Left lung (tissue), 10 donors: ENCODE data around the gene MYL9. TPM values are rescaled to one million over a fixed set of nuclear protein-coding genes. Genes with fewer than 3 reads are reported as not detected.

Source experiments
- ATAC-seq: fragments of 200-7000 bp; cut with Tn5 transposase; one replicate; pipeline ENCODE4 v1.9.1; 2020; ENCODE audit warnings: moderate library complexity
- DNase-seq, 4 donors: peaks; one replicate each; pipeline ENCODE4 v3.0.0-alpha.2; 2013 to 2020
- H3K27ac ChIP-seq, 2 donors: fragments of 200-600 bp; sonication (generic) in 1 of 2; one replicate each; pipeline versions ENCODE4 v1.5.0 to v1.8.0; 2020 to 2021
- H3K27me3 ChIP-seq, 2 donors: fragments of 200-600 bp; sonication (generic) in 1 of 2; one replicate each; pipeline versions ENCODE4 v1.5.0 to v1.8.0; 2020 to 2021
- H3K36me3 ChIP-seq, 2 donors: fragments of 200-600 bp; sonication (generic) in 1 of 2; one replicate each; pipeline versions ENCODE4 v1.5.0 to v1.8.0; 2020 to 2021
- H3K4me1 ChIP-seq, 2 donors: fragments of 200-600 bp; one replicate each; pipeline ENCODE4 v1.8.0; 2021
- H3K4me3 ChIP-seq, 2 donors: fragments of 200-600 bp; sonication (generic) in 1 of 2; one replicate each; pipeline versions ENCODE4 v1.5.0 to v1.8.0; 2020 to 2021; ENCODE audit warnings: mild to moderate bottlenecking in 1 of 2
- H3K9me3 ChIP-seq, 2 donors: fragments of 200-600 bp; sonication (generic) in 1 of 2; one replicate each; pipeline versions ENCODE4 v1.5.0 to v1.8.0; 2020 to 2021
- intact Hi-C, 2 donors: fragments of 100-400 bp; cut with DNase I; formaldehyde crosslinking; loops; one replicate each; pipeline versions ENCODE4 v1.11.2 to v1.14.2; 2022
- polyA plus RNA-seq, 6 donors: library from polyadenylated mRNA; unstranded; fragments of 120-200 nt; gene quantifications; one replicate each; pipeline ENCODE4 v1.2.1, GENCODE V29; 2013; ENCODE audit not compliant: insufficient read length in 6 of 6
- total RNA-seq, 2 donors: library from RNA; stranded (reverse); fragmentation: NEBNext Ultra II Directional; extraction: Animal tissue kit (Norgen Biotek cat#: 25700); gene quantifications; one replicate each; pipeline ENCODE4 v1.2.1, GENCODE V29; 2021
- TF ChIP-seq, protein P1 (sequence below), 2 donors: fragments of 200-600 bp; sonication (generic) in 1 of 2; IDR thresholded peaks; one replicate each; pipeline versions ENCODE4 v1.5.0 to v1.8.0; 2021; ENCODE audit warnings: antibody characterized with exemption in 2 of 2
- donor health status: DM: no; HTN: yes; CAD: no.
- donor health status: DM: no; HTN: no; CAD: no.

Gene MYL9
- total and polyA plus RNA-seq, 8 donors, result 198 to 348 (median 278) TPM

DNA sequence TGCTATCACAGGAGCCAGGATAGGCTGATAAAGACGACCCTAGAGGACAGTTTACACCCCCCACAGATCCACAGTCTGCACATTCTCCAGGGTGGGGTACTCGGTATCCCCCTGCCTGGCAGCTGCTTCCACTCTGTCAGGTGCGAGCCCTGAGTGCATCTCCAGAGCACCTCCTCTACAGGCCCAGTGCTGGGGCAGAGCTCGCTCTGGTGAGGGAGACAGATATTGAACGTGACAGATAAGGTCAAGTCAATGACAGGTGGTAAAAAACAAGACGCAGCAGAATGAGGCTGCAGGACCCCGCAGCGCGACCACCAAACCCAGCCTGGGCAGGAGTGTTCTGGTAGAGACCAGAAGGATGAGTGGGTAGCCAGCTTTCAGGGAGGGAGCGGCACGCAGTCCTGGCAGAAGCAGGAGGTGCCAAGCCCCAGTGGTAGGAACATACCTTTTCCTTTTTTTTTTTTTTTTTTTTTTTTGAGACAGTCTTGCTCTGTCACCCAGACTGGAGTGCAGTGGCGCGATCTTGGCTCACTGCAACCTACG lies 12.4 kb upstream of the MYL9 start:
- intact Hi-C loops, result no loop called here
- Histone ChIP-seq H3K27ac (no peak overlapping the region), H3K4me1 (no peaks in the 10 kb centered on the region), H3K36me3 (peaks cover 0 to 50% of the 10 kb centered on the region in 2 donors), H3K4me3 (no peak overlapping the region), H3K27me3 (no peaks in the 10 kb centered on the region), H3K9me3 (no peaks in the 10 kb centered on the region)
- TF ChIP-seq, protein P1, sequence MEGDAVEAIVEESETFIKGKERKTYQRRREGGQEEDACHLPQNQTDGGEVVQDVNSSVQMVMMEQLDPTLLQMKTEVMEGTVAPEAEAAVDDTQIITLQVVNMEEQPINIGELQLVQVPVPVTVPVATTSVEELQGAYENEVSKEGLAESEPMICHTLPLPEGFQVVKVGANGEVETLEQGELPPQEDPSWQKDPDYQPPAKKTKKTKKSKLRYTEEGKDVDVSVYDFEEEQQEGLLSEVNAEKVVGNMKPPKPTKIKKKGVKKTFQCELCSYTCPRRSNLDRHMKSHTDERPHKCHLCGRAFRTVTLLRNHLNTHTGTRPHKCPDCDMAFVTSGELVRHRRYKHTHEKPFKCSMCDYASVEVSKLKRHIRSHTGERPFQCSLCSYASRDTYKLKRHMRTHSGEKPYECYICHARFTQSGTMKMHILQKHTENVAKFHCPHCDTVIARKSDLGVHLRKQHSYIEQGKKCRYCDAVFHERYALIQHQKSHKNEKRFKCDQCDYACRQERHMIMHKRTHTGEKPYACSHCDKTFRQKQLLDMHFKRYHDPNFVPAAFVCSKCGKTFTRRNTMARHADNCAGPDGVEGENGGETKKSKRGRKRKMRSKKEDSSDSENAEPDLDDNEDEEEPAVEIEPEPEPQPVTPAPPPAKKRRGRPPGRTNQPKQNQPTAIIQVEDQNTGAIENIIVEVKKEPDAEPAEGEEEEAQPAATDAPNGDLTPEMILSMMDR (IDR thresholded peaks at IDR 0.05), result no peak
- no peak for DNase-seq
- no peak for ATAC-seq

DNA sequence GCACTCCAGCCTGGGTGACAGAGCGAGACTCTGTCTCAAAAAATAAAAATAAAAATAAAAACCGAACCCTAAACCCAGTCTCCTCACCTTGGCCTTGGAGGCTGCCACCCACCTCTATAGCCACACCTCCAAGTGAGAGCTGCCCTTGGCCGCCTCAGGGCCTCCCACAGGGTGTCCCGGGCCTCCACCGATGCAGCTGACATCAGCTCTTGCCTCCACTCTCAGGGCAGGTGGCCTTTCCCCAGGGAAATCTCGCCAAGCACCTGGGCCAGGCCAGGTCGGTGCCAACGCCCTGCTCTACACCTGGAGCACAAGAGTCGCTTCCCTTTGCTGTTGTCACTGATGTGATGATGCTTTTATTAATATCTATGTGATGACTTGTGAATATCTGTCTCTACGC lies 8.9 kb upstream of the MYL9 start:
- H3K4me1 ChIP-seq, result no peaks in the 10 kb centered on the region
- H3K4me3 ChIP-seq, result no peak overlapping the region
- ATAC-seq, result no peak
- peaks cover 0 to 16% of the 10 kb centered on the region in 2 donors for H3K36me3 ChIP-seq
- DNase-seq, result no peak
- H3K27me3 ChIP-seq, result no peaks in the 10 kb centered on the region
- no peak overlapping the region for H3K27ac ChIP-seq
- intact Hi-C loops, result no loop called here
- TF ChIP-seq, protein P1 (IDR thresholded peaks at IDR 0.05), result no peak
- no peaks in the 10 kb centered on the region for H3K9me3 ChIP-seq

DNA sequence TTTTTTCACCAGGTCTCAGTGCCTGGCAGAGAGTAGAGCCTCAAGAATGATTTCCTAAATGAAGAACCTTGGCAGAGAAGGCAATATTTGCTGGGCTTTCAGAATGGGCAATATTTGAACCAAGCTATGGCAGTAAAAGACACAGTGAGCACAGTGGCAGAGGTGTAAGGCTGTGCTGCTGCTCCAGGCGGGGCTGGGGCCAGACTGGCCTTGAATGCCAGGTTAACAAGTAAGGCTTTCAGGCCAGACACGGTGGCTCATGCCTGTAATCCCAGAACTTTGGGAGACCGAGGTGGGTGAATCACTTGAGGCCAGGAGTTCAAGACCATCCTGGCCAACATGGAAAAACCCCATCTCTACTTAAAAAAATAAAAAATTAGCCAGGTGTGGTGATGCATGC lies 8.5 kb upstream of the MYL9 start:
- H3K27me3 ChIP-seq, result no peaks in the 10 kb centered on the region
- TF ChIP-seq, protein P1 (IDR thresholded peaks at IDR 0.05), result no peak
- ATAC-seq, result no peak
- no peak overlapping the region for H3K27ac ChIP-seq
- H3K4me3 ChIP-seq, result no peak overlapping the region
- H3K9me3 ChIP-seq, result no peaks in the 10 kb centered on the region
- no peak for DNase-seq
- H3K4me1 ChIP-seq, result no peaks in the 10 kb centered on the region
- intact Hi-C loops, result no loop called here
- H3K36me3 ChIP-seq, result peaks cover 0 to 11% of the 10 kb centered on the region in 2 donors

DNA sequence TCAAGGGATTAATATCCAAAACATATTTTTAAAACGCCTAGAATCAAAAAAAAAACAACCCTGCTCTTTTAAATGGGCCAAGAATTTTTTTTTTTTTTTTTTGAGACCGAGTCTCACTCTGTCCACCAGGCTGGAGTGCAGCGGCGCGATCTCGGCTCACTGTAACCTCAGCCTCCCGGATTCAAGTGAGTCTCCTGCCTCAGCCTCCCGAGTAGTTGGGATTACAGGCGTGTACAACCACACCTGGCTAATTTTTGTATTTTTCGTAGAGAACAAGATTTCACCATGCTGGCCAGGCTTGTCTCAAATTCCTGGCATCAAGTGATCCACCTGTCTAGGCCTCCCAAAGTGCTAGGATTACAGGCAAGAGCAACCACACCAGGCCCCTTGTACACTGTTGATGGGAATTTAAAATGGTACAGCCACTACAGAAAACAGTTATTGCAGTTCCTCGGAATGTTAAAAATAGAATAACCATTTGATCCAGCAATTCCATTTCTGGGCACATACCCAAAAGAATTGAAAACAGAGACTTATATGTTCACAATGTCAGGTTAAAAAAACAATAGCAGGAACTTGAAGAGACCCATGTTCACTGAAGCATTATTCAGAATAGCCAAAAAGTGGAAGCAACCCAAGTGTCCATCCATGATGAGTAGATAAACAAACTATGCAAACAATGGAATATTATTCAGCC lies 3.1 kb upstream of the MYL9 start:
- Histone ChIP-seq H3K36me3 (no peaks in the 10 kb centered on the region), H3K4me1 (peaks cover 11 to 27% of the 10 kb centered on the region in 2 donors), H3K27ac (no peak overlapping the region), H3K9me3 (no peaks in the 10 kb centered on the region), H3K27me3 (peaks cover 0 to 4% of the 10 kb centered on the region in 2 donors), H3K4me3 (no peak overlapping the region)
- TF ChIP-seq, protein P1 (IDR thresholded peaks at IDR 0.05), result no peak
- DNase-seq (no peak), ATAC-seq (no peak)
- intact Hi-C loops, result no loop called here

DNA sequence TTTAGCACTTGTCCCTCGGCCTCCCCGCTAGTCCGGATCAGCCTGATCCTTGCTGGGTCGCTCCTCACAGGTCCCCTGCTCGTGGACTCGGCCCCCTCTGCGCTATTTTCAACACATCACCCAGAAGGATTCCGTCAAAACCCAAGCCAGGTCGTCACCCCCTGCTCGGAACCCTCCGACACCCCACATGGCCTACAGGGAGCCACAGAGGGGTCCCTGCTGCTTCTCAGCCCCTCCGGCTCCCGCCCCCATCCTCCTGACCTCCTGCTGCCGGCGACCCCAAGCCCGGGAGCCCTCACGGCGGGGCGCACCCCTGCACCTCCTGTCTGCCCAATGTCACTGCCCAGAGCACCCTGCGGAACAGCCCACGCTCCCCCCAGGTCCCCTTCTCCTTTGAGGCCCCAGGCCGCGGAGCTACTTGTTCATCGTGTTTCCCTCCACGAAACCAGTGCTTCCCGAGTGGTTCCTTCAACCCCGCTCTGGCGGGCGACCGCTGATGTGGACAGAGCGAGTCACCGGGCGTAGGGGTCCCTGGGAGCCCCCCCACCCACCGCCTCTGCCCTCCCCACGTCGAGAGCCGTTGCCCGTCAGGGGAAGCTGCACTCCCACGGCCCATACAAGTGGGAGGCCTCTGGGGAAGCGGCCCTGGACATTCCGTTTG lies 638 bp upstream of the MYL9 start:
- H3K4me1 ChIP-seq, result peaks cover 27 to 43% of the 10 kb centered on the region in 2 donors
- no peak for DNase-seq
- no peak for ATAC-seq
- H3K36me3 ChIP-seq, result peaks cover 0 to 10% of the 10 kb centered on the region in 2 donors
- TF ChIP-seq, protein P1 (IDR thresholded peaks at IDR 0.05), result no peak
- no peaks in the 10 kb centered on the region for H3K9me3 ChIP-seq
- peak overlapping the region; percentile 60 to 87 for H3K27ac ChIP-seq
- H3K4me3 ChIP-seq, result peak overlapping the region; percentile 52 to 73
- intact Hi-C loops, result no loop called here
- H3K27me3 ChIP-seq, result peaks cover 0 to 4% of the 10 kb centered on the region in 2 donors
